ENCODE results near the gene LUC7L3. TPM values are rescaled to one million over a fixed set of nuclear protein-coding genes. Genes with fewer than 3 reads are reported as not detected.

LUC7L3 gene
- total and polyA plus RNA-seq, 4 experiments from 2014 or later: 21.9 to 291 (median 167) TPM

DNA sequence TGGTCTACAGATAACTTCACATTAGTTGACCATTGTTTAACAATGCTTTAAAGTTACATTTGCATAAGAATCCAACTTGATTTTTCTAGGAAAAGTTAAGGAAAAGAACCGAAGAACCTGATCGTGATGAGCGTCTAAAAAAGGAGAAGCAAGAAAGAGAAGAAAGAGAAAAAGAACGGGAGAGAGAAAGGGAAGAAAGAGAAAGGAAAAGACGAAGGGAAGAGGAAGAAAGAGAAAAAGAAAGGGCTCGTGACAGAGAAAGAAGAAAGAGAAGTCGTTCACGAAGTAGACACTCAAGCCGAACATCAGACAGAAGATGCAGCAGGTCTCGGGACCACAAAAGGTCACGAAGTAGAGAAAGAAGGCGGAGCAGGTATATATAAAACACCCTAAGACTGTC lies 26.2 kb downstream of the LUC7L3 start:
- no peak overlapping the region for H3K27ac ChIP-seq (ENCODE audit: low read depth, low read length)
- Mint-ChIP-seq H3K4me1 (peaks cover 0 to 1% (median 0%) of the 10 kb centered on the region in 4 donors), H3K9me3 (no peaks in the 10 kb centered on the region), H3K4me3 (no peak overlapping the region), H3K27me3 (no peaks in the 10 kb centered on the region), H3K36me3 (peaks cover 67 to 88% of the 10 kb centered on the region in 2 donors), H3K27ac (peak overlapping the region in 1 of 7 donors; percentile 2)
- no peak overlapping the region for H3K4me3 ChIP-seq (ENCODE audit: low read length in 2 of 2)
- no peaks in the 10 kb centered on the region for H3K4me1 ChIP-seq (ENCODE audit: insufficient read depth, low read length)
- no peaks in the 10 kb centered on the region for H3K9me3 ChIP-seq (ENCODE audit: control insufficient read depth in 1 of 2, low read length in 2 of 2)
- CTCF ChIA-PET (ENCODE audit: partially characterized antibody): no interaction called here
- intact Hi-C loops (cut with micrococcal nuclease): no loop called here
- no peaks in the 10 kb centered on the region for H3K27me3 ChIP-seq (ENCODE audit: insufficient read depth, low read length)
- POLR2A ChIA-PET (ENCODE audit: partially characterized antibody): no interaction called here
- no peak for DNase-seq
- H3K36me3 ChIP-seq (ENCODE audit: insufficient read depth, low read length): peaks cover 93% of the 10 kb centered on the region

DNA sequence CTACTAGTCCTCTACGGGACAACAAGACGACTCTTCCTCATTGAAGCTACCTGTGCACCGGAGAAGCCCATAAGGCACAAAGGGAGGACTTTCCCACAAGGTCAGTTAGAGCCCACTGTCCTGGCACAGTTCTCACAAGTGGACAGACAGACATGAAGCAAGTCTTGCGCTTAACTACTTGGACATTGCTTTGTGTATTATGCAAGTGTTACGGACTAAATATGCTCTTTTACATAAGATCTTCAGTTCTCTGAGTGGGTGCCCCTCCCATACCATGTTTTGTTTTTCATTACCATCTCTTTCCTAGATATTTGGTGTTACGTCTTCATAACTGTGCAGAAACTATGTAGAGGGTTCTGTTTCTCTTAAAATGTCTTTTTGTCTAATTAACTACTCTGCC lies 29.8 kb downstream of the LUC7L3 start:
- H3K4me3 Mint-ChIP-seq: no peak overlapping the region
- peak overlapping the region in 4 of 7 donors; percentile 9 to 53 (median 26) for H3K27ac Mint-ChIP-seq
- H3K4me3 ChIP-seq (ENCODE audit: low read length in 2 of 2): no peak overlapping the region
- ChIA-PET CTCF (ENCODE audit: partially characterized antibody) (interaction anchor here (1.2 kb wide), 1 partner anchor 34 kb away, joined by 4 read pairs; no protein-coding TSS in a partner anchor), POLR2A (ENCODE audit: partially characterized antibody) (no interaction called here)
- intact Hi-C loops (cut with micrococcal nuclease): no loop called here
- DNase-seq: no peak
- H3K9me3 Mint-ChIP-seq: no peaks in the 10 kb centered on the region
- no peaks in the 10 kb centered on the region for H3K4me1 ChIP-seq (ENCODE audit: insufficient read depth, low read length)
- no peaks in the 10 kb centered on the region for H3K9me3 ChIP-seq (ENCODE audit: control insufficient read depth in 1 of 2, low read length in 2 of 2)
- no peak overlapping the region for H3K27ac ChIP-seq (ENCODE audit: low read depth, low read length)
- H3K36me3 ChIP-seq (ENCODE audit: insufficient read depth, low read length): peaks cover 87% of the 10 kb centered on the region
- no peaks in the 10 kb centered on the region for H3K27me3 Mint-ChIP-seq
- H3K27me3 ChIP-seq (ENCODE audit: insufficient read depth, low read length): no peaks in the 10 kb centered on the region
- H3K36me3 Mint-ChIP-seq: peaks cover 57 to 85% of the 10 kb centered on the region in 2 donors
- peaks cover 0 to 3% (median 0%) of the 10 kb centered on the region in 4 donors for H3K4me1 Mint-ChIP-seq

GRCh38 chr17:50754521-50754920 lies 35.1 kb downstream of the LUC7L3 start:
- H3K27me3 ChIP-seq (ENCODE audit: insufficient read depth, low read length): no peaks in the 10 kb centered on the region
- intact Hi-C loops (cut with micrococcal nuclease): no loop called here
- no peak for DNase-seq
- Mint-ChIP-seq H3K27ac (peak overlapping the region in 1 of 7 donors; percentile 15), H3K4me1 (peaks cover 0 to 5% (median 4%) of the 10 kb centered on the region in 4 donors), H3K9me3 (no peaks in the 10 kb centered on the region), H3K4me3 (no peak overlapping the region), H3K27me3 (no peaks in the 10 kb centered on the region), H3K36me3 (peaks cover 24 to 52% of the 10 kb centered on the region in 2 donors)
- no peaks in the 10 kb centered on the region for H3K4me1 ChIP-seq (ENCODE audit: insufficient read depth, low read length)
- H3K4me3 ChIP-seq (ENCODE audit: low read length in 2 of 2): no peak overlapping the region
- peaks cover 49% of the 10 kb centered on the region for H3K36me3 ChIP-seq (ENCODE audit: insufficient read depth, low read length)
- H3K27ac ChIP-seq (ENCODE audit: low read depth, low read length): no peak overlapping the region
- POLR2A ChIA-PET (ENCODE audit: partially characterized antibody): no interaction called here
- H3K9me3 ChIP-seq (ENCODE audit: control insufficient read depth in 1 of 2, low read length in 2 of 2): no peaks in the 10 kb centered on the region
- CTCF ChIA-PET (ENCODE audit: partially characterized antibody): interaction anchor here (1.3 kb wide), 1 partner anchor 28 kb away, joined by 5 read pairs; no protein-coding TSS in a partner anchor

DNA sequence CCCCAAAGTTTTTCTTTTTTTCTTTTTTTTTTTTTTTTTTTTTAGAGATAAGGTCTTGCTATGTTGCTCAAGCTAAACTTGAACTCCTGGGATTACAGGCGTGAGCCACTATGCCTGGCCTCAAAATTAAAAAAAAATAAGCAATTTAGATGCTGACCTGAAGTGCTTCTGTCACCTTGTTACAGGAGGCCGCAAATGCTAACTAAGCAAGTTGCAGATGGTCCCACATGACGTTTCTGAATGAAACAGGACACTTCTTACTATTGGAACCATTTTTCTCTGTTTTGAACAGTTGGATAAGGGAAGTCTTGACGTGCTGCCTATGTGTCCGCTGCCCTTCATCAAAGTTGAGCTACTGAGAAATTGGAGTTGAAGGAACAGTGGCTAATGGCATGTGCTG lies 39.1 kb downstream of the LUC7L3 start:
- H3K36me3 ChIP-seq (ENCODE audit: insufficient read depth, low read length): peaks cover 14% of the 10 kb centered on the region
- no peak overlapping the region for H3K27ac Mint-ChIP-seq
- POLR2A ChIA-PET (ENCODE audit: partially characterized antibody): no interaction called here

DNA sequence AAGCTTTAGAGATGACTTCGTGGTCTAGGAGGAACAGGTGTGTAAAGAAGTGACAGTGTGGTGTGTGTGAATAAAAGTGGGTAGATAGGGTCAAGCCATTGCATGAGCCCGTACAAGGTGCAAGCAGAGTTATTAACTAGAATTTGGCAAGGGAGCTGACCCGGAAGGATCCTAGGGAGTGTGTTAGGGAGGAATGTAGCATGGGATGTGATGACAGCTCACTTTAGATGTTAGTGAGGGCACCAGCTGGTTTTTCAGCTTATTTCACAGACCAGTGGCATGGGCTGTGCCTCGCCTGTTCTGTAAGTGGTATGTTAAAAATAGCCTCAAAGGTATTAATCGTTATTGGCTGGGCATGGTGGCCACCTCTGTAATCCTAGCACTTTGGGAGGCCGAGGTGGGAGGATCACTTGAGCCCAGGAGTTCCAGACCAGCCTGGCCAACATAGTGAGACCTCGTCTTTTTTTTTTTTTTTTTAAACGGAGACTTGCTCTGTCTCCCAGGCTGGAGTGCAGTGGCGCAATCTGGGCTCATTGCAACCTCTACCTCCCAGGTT lies 39.7 kb downstream of the LUC7L3 start:
- no peak overlapping the region for H3K4me3 Mint-ChIP-seq
- intact Hi-C loops (cut with micrococcal nuclease): no loop called here
- peaks cover 12% of the 10 kb centered on the region for H3K36me3 ChIP-seq (ENCODE audit: insufficient read depth, low read length)
- H3K36me3 Mint-ChIP-seq: peaks cover 0 to 13% of the 10 kb centered on the region in 2 donors
- no peaks in the 10 kb centered on the region for H3K9me3 ChIP-seq (ENCODE audit: control insufficient read depth in 1 of 2, low read length in 2 of 2)
- no peak overlapping the region for H3K27ac ChIP-seq (ENCODE audit: low read depth, low read length)
- H3K9me3 Mint-ChIP-seq: no peaks in the 10 kb centered on the region
- H3K27me3 Mint-ChIP-seq: peaks cover under 1 to 2% of the 10 kb centered on the region in 2 donors
- DNase-seq: no peak
- CTCF ChIA-PET (ENCODE audit: partially characterized antibody): interaction anchor here (1.5 kb wide), 1 partner anchor 26 kb away, joined by 3 read pairs; no protein-coding TSS in a partner anchor
- POLR2A ChIA-PET (ENCODE audit: partially characterized antibody): no interaction called here
- peaks cover 5 to 15% (median 10%) of the 10 kb centered on the region in 4 donors for H3K4me1 Mint-ChIP-seq
- H3K27ac Mint-ChIP-seq: no peak overlapping the region
- H3K4me1 ChIP-seq (ENCODE audit: insufficient read depth, low read length): peaks cover 7% of the 10 kb centered on the region
- H3K4me3 ChIP-seq (ENCODE audit: low read length in 2 of 2): no peak overlapping the region
- H3K27me3 ChIP-seq (ENCODE audit: insufficient read depth, low read length): no peaks in the 10 kb centered on the region

More for the DNA sequence above, 39.1 kb downstream of the LUC7L3 start:
- Mint-ChIP-seq H3K27me3 (no peaks in the 10 kb centered on the region), H3K9me3 (no peaks in the 10 kb centered on the region), H3K4me1 (peaks cover 6 to 14% (median 9%) of the 10 kb centered on the region in 4 donors), H3K4me3 (no peak overlapping the region), H3K36me3 (peaks cover 4 to 18% of the 10 kb centered on the region in 2 donors)
- intact Hi-C loops (cut with micrococcal nuclease): no loop called here
- peaks cover 4% of the 10 kb centered on the region for H3K4me1 ChIP-seq (ENCODE audit: insufficient read depth, low read length)
- H3K27me3 ChIP-seq (ENCODE audit: insufficient read depth, low read length): no peaks in the 10 kb centered on the region
- no peak overlapping the region for H3K27ac ChIP-seq (ENCODE audit: low read depth, low read length)
- no peaks in the 10 kb centered on the region for H3K9me3 ChIP-seq (ENCODE audit: control insufficient read depth in 1 of 2, low read length in 2 of 2)
- H3K4me3 ChIP-seq (ENCODE audit: low read length in 2 of 2): no peak overlapping the region
- CTCF ChIA-PET (ENCODE audit: partially characterized antibody): interaction anchor here (1.0 to 1.5 kb wide), 2 partner anchors 24 to 27 kb away, joined by 3 read pairs; no protein-coding TSS in a partner anchor
- DNase-seq: no peak

DNA sequence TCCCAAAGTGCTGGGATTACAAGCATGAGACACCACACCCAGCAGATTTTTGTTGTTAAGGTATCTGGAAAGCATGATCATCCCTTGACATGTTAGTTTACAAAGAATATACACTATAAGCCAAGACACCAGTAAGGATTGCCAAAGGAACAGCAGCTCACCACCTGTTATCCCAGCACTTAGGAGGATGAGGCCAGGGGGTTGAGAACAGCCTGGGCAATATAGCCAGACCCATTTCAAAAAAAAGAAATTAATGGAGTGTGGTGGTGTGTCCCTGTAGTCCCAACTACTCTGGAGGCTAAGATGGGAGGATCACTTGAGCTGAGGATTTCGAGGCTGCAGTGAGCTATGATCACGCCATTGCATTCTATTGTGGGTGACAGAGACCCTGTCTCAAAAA lies 42.8 kb downstream of the LUC7L3 start:
- no peaks in the 10 kb centered on the region for H3K9me3 Mint-ChIP-seq
- H3K4me3 Mint-ChIP-seq: no peak overlapping the region
- peaks cover 4 to 8% of the 10 kb centered on the region in 2 donors for H3K27me3 Mint-ChIP-seq
- DNase-seq: no peak
- Histone ChIP-seq H3K9me3 (ENCODE audit: control insufficient read depth in 1 of 2, low read length in 2 of 2) (no peaks in the 10 kb centered on the region), H3K36me3 (ENCODE audit: insufficient read depth, low read length) (no peaks in the 10 kb centered on the region), H3K4me1 (ENCODE audit: insufficient read depth, low read length) (peaks cover 7% of the 10 kb centered on the region), H3K27ac (ENCODE audit: low read depth, low read length) (no peak overlapping the region), H3K27me3 (ENCODE audit: insufficient read depth, low read length) (no peaks in the 10 kb centered on the region), H3K4me3 (ENCODE audit: low read length in 2 of 2) (no peak overlapping the region)
- intact Hi-C loops (cut with micrococcal nuclease): no loop called here
- no peaks in the 10 kb centered on the region for H3K36me3 Mint-ChIP-seq
- ChIA-PET POLR2A (ENCODE audit: partially characterized antibody) (interaction anchor here (0.7 kb wide), 1 partner anchor 90 kb away, joined by 4 read pairs; no protein-coding TSS in a partner anchor), CTCF (ENCODE audit: partially characterized antibody) (interaction anchor here (0.8 to 1.2 kb wide), 2 partner anchors 9 to 21 kb away, joined by 3 to 4 read pairs; no protein-coding TSS in a partner anchor)
- no peak overlapping the region for H3K27ac Mint-ChIP-seq
- H3K4me1 Mint-ChIP-seq: peaks cover 5 to 20% (median 13%) of the 10 kb centered on the region in 4 donors

DNA sequence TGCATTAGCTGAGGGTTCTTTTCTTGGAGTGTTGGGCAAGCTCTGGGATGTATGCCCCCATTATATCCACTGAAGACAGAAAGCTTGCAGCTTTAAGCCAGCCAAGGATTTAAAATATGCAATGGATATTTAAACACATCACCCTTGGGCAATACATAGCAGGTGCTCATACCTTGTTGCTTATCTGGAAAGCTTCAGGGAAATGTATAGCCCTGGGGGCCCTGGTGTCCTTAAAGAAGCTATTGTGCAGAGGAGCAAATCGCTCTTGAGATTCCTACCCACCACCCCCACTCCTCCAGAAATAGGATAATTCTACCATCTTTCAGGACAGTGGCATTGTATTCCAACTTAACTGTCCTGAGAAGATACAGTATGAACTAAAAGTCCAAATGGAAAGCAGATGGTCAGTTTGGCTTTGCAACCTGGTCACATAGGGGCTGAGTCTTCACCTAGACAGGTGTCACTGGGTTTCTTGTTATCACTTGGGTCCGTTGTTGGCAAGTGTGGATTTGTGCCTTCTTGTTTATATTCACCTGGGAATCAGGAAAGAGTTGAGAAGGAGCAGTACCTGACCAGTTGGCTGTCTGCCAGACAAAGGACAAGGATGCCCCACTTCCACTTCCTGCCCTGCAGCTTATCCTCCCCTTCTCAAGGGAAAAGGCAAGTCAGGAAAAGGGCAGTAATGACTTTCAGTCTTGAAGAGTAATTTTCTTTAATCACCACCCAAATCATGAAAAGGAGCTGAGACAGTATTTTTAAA lies 44.5 kb downstream of the LUC7L3 start:
- Mint-ChIP-seq H3K27me3 (peaks cover 4 to 8% of the 10 kb centered on the region in 2 donors), H3K4me1 (peaks cover 2 to 20% (median 11%) of the 10 kb centered on the region in 4 donors), H3K36me3 (no peaks in the 10 kb centered on the region), H3K27ac (no peak overlapping the region), H3K9me3 (no peaks in the 10 kb centered on the region), H3K4me3 (no peak overlapping the region)
- intact Hi-C loops (cut with micrococcal nuclease): no loop called here
- H3K4me1 ChIP-seq (ENCODE audit: insufficient read depth, low read length): peaks cover 7% of the 10 kb centered on the region
- POLR2A ChIA-PET (ENCODE audit: partially characterized antibody): interaction anchor here (1.8 kb wide), 1 partner anchor 16 kb away, joined by 7 read pairs; no protein-coding TSS in a partner anchor
- no peaks in the 10 kb centered on the region for H3K9me3 ChIP-seq (ENCODE audit: control insufficient read depth in 1 of 2, low read length in 2 of 2)
- CTCF ChIA-PET (ENCODE audit: partially characterized antibody): interaction anchor here (1.1 to 1.5 kb wide), 3 partner anchors 16 to 19 kb away, joined by 3 to 5 read pairs (median 5); no protein-coding TSS in a partner anchor
- no peaks in the 10 kb centered on the region for H3K27me3 ChIP-seq (ENCODE audit: insufficient read depth, low read length)
- H3K27ac ChIP-seq (ENCODE audit: low read depth, low read length): no peak overlapping the region
- no peaks in the 10 kb centered on the region for H3K36me3 ChIP-seq (ENCODE audit: insufficient read depth, low read length)
- no peak for DNase-seq
- no peak overlapping the region for H3K4me3 ChIP-seq (ENCODE audit: low read length in 2 of 2)

All from CD4-positive, alpha-beta memory T cell (primary cell).